ENCODE results near the gene ARID1B.

DNA sequence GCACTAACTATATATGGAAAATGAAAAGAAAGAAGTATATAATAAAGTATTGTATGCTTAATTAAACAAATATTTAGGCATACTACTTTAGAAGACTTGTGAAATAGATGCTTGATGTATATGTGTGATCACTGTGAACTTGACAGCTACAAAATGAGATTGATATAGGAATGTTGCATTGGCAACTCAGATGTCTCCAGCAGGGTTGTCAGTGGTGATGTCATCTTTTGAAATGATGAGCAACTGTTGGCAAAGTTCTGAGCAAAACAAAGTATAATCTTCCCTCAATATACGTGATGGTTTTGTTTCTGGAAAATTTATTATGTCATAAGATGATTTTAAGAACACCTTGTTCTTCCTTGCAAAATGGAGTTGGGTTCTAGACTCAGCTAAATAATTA, 133.8 kb downstream of the ARID1B start:
- TF ChIP-seq, protein P1, sequence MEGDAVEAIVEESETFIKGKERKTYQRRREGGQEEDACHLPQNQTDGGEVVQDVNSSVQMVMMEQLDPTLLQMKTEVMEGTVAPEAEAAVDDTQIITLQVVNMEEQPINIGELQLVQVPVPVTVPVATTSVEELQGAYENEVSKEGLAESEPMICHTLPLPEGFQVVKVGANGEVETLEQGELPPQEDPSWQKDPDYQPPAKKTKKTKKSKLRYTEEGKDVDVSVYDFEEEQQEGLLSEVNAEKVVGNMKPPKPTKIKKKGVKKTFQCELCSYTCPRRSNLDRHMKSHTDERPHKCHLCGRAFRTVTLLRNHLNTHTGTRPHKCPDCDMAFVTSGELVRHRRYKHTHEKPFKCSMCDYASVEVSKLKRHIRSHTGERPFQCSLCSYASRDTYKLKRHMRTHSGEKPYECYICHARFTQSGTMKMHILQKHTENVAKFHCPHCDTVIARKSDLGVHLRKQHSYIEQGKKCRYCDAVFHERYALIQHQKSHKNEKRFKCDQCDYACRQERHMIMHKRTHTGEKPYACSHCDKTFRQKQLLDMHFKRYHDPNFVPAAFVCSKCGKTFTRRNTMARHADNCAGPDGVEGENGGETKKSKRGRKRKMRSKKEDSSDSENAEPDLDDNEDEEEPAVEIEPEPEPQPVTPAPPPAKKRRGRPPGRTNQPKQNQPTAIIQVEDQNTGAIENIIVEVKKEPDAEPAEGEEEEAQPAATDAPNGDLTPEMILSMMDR (IDR thresholded peaks at IDR 0.05): no peak
- TF ChIP-seq POLR2A (IDR thresholded peaks at IDR 0.05): no peak
